ACC112 (cell line): ENCODE data around the gene CREB5.

ENCODE experiments used
- H2AFZ ChIP-seq: fragments of 200-600 bp; sonication (generic); one replicate; pipeline ENCODE4 v1.6.0; 2017; ENCODE audit warnings: antibody characterized with exemption, low read length; ENCODE audit not compliant: unreplicated experiment
- H3K27ac ChIP-seq: fragments of 200-600 bp; sonication (generic); 2 replicates; pipeline ENCODE4 v1.5.1; 2014; ENCODE audit warnings: low read depth, mild to moderate bottlenecking, antibody characterized with exemption, low read length, moderate library complexity
- H3K27me3 ChIP-seq: fragments of 200-600 bp; sonication (generic); 2 replicates; pipeline ENCODE4 v1.6.1; 2014; ENCODE audit warnings: mild to moderate bottlenecking, antibody characterized with exemption, low read length, moderate library complexity, mixed read lengths; ENCODE audit not compliant: insufficient read depth
- H3K36me3 ChIP-seq: fragments of 200-600 bp; sonication (generic); 2 replicates; pipeline ENCODE4 v1.6.1; 2016; ENCODE audit warnings: mild to moderate bottlenecking, antibody characterized with exemption, low read length, moderate library complexity, mixed read lengths; ENCODE audit not compliant: insufficient read depth
- H3K4me1 ChIP-seq: fragments of 200-600 bp; sonication (generic); one replicate; pipeline ENCODE4 v1.6.1; 2016; ENCODE audit warnings: low read length, mixed read lengths; ENCODE audit not compliant: insufficient read depth, unreplicated experiment, control insufficient read depth
- H3K4me3 ChIP-seq: fragments of 200-600 bp; sonication (generic); 2 replicates; pipeline ENCODE4 v1.5.1; 2014; ENCODE audit warnings: mild to moderate bottlenecking, low read depth, low read length
- H3K79me2 ChIP-seq: fragments of 200-600 bp; sonication (generic); one replicate; pipeline ENCODE4 v1.6.0; 2016; ENCODE audit warnings: low read length; ENCODE audit not compliant: control insufficient read depth, unreplicated experiment, insufficient read depth

CREB5 gene

GRCh38 chr7:28434510-28434909 lies 22.2 kb downstream of the CREB5 start:
- Histone ChIP-seq H3K4me3 (no peak overlapping the region), H3K36me3 (no peaks in the 10 kb centered on the region), H3K4me1 (no peaks in the 10 kb centered on the region), H3K79me2 (no peaks in the 10 kb centered on the region), H3K27ac (no peak overlapping the region), H2AFZ (no peak overlapping the region), H3K27me3 (peaks cover 50% of the 10 kb centered on the region)

DNA sequence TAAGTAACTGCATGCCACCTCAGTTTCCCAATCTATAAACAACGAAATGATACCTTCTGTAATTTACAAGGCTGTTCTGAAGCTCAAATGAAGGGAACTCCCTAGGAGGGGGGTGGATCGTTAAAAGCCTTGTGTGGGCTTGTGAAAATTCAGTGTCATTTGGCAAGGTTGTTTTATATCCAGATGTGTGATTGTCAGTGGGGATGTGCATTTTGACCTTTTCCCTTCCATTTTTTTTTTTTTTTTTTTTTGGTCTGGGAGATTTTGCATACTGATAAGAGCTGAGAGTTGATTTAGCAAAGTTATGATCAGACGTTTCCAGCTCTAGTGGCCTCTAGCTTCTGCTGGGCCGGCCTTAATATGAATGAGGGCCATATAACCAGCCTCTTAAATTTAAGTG lies 22.8 kb downstream of the CREB5 start:
- H3K79me2 ChIP-seq: no peaks in the 10 kb centered on the region
- H3K4me1 ChIP-seq: no peaks in the 10 kb centered on the region
- H2AFZ ChIP-seq: no peak overlapping the region
- peaks cover 50% of the 10 kb centered on the region for H3K27me3 ChIP-seq
- H3K4me3 ChIP-seq: no peak overlapping the region
- no peaks in the 10 kb centered on the region for H3K36me3 ChIP-seq
- H3K27ac ChIP-seq: no peak overlapping the region

GRCh38 chr7:28435732-28436378 lies 23.5 kb downstream of the CREB5 start:
- Histone ChIP-seq H2AFZ (no peak overlapping the region), H3K27me3 (peaks cover 53% of the 10 kb centered on the region), H3K27ac (no peak overlapping the region), H3K4me1 (no peaks in the 10 kb centered on the region), H3K79me2 (no peaks in the 10 kb centered on the region), H3K36me3 (no peaks in the 10 kb centered on the region), H3K4me3 (no peak overlapping the region)

- H3K4me1 ChIP-seq: no peaks in the 10 kb centered on the region
- H3K79me2 ChIP-seq: no peaks in the 10 kb centered on the region
- peaks cover 38% of the 10 kb centered on the region for H3K27me3 ChIP-seq
- H3K36me3 ChIP-seq: no peaks in the 10 kb centered on the region
- no peak overlapping the region for H3K4me3 ChIP-seq
- H3K27ac ChIP-seq: no peak overlapping the region
- no peak overlapping the region for H2AFZ ChIP-seq
These were observed 27.8 kb downstream of the CREB5 start for GRCh38 chr7:28440055-28440601.

- H3K27me3 ChIP-seq: peaks cover 30% of the 10 kb centered on the region
- H3K79me2 ChIP-seq: no peaks in the 10 kb centered on the region
- no peaks in the 10 kb centered on the region for H3K4me1 ChIP-seq
- H2AFZ ChIP-seq: no peak overlapping the region
- H3K4me3 ChIP-seq: no peak overlapping the region
- no peak overlapping the region for H3K27ac ChIP-seq
- H3K36me3 ChIP-seq: no peaks in the 10 kb centered on the region
These were observed 30.5 kb downstream of the CREB5 start for GRCh38 chr7:28442540-28443420.

DNA sequence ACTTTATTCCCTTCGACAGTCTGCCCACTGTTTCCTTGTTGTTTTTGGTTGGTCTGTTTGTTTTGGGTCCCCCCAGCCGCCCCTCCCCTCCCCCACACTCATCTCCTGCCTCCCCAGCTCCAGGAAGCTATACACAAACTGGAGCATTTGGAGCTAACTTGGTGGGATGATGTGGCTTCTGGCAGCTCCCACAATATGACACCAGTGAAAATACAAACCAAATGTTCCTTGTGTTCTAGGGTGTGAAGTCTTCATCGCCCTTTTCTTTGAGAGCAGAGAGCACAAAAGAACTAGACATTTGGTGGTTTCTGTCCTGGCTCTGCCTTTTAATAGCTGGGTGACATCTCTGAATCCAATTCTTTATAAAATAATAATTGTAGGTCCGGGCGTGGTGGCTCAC lies 33.8 kb downstream of the CREB5 start:
- no peaks in the 10 kb centered on the region for H3K79me2 ChIP-seq
- H3K27ac ChIP-seq: no peak overlapping the region
- no peak overlapping the region for H2AFZ ChIP-seq
- H3K36me3 ChIP-seq: no peaks in the 10 kb centered on the region
- peaks cover 38% of the 10 kb centered on the region for H3K27me3 ChIP-seq
- no peak overlapping the region for H3K4me3 ChIP-seq
- H3K4me1 ChIP-seq: no peaks in the 10 kb centered on the region

GRCh38 chr7:28447071-28447470 lies 34.8 kb downstream of the CREB5 start:
- Histone ChIP-seq H3K27me3 (peaks cover 36% of the 10 kb centered on the region), H3K4me1 (no peaks in the 10 kb centered on the region), H3K4me3 (no peak overlapping the region), H3K36me3 (no peaks in the 10 kb centered on the region), H3K79me2 (no peaks in the 10 kb centered on the region), H2AFZ (no peak overlapping the region), H3K27ac (no peak overlapping the region)

GRCh38 chr7:28448708-28449107 lies 36.4 kb downstream of the CREB5 start:
- Histone ChIP-seq H3K4me1 (no peaks in the 10 kb centered on the region), H3K4me3 (no peak overlapping the region), H3K27ac (no peak overlapping the region), H3K79me2 (no peaks in the 10 kb centered on the region), H3K27me3 (peaks cover 38% of the 10 kb centered on the region), H3K36me3 (no peaks in the 10 kb centered on the region), H2AFZ (no peak overlapping the region)

GRCh38 chr7:28452681-28453080 lies 40.4 kb downstream of the CREB5 start:
- H3K4me3 ChIP-seq: no peak overlapping the region
- no peaks in the 10 kb centered on the region for H3K36me3 ChIP-seq
- H3K27ac ChIP-seq: no peak overlapping the region
- H2AFZ ChIP-seq: no peak overlapping the region
- no peaks in the 10 kb centered on the region for H3K79me2 ChIP-seq
- H3K27me3 ChIP-seq: peaks cover 43% of the 10 kb centered on the region
- H3K4me1 ChIP-seq: no peaks in the 10 kb centered on the region

DNA sequence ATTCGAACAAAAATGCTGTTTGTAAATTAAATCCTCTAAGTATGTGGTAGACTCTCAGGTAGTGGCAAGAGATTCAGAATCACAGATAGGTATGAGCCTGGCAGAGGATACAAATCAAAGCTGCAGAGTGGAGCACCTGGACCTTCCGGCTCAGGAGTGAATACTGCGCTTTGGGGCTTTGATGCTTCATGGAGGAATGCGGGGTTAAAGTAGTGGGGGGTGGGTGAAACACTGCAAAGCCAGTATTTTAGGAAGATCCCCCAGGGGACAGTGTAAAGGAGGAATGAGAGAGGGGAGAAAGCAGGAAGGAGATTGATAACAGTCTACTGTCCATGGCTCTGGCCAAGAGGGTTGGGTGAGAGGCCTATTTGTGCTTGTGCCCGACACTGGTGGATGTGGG lies 43.2 kb downstream of the CREB5 start:
- no peak overlapping the region for H3K27ac ChIP-seq
- H3K79me2 ChIP-seq: no peaks in the 10 kb centered on the region
- peaks cover 21% of the 10 kb centered on the region for H3K27me3 ChIP-seq
- no peak overlapping the region for H2AFZ ChIP-seq
- no peaks in the 10 kb centered on the region for H3K36me3 ChIP-seq
- H3K4me1 ChIP-seq: no peaks in the 10 kb centered on the region
- H3K4me3 ChIP-seq: no peak overlapping the region

DNA sequence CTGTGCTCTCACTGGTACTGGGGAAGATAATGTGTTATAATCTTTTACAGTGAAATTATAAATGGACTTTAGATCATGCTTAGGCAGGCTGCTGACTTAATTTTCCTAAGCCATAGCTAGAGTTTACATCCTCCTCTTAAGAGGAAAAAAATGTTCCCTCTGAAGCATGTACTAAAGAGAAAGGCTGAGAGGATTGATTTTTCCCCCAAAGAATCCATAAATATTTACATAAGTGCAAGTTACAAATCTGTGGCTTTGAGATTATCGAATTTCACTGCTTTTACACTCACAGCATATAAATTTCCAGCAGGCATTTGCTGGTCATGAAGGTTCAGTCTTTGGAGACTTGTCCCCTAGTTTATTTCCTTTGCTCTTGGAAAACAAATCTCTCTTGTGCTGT lies 43.7 kb downstream of the CREB5 start:
- Histone ChIP-seq H2AFZ (no peak overlapping the region), H3K79me2 (no peaks in the 10 kb centered on the region), H3K4me1 (no peaks in the 10 kb centered on the region), H3K4me3 (no peak overlapping the region), H3K27ac (no peak overlapping the region), H3K36me3 (no peaks in the 10 kb centered on the region), H3K27me3 (peaks cover 19% of the 10 kb centered on the region; the same call in 1 of the 2 replicates)
